ENCODE measurements around the gene CXCR1. TPM values are rescaled to one million over a fixed set of nuclear protein-coding genes. Genes with fewer than 3 reads are reported as not detected.

The CXCR1 gene
- total and polyA plus RNA-seq, 2 donors (not counting 1 experiment from before 2014, with no cell fraction given) = 0.04 TPM; not detected in 1

Other genes with a start within 250 kb of the CXCR1 start
- 0.53 and 0.86 TPM in 2 replicates for gene TNS1, start 164.0 kb downstream of the CXCR1 start, total RNA-seq
- 0.10 and 0.20 TPM in 2 replicates for gene TNS1, start 164.0 kb downstream of the CXCR1 start, polyA plus RNA-seq
- not detected in 2 replicates for gene RUFY4, start 97.7 kb downstream of the CXCR1 start, total RNA-seq
- 0.17 and 0.34 TPM in 2 replicates for gene RUFY4, start 97.7 kb downstream of the CXCR1 start, polyA plus RNA-seq
- not detected in 2 replicates for gene CXCR2, start 40.9 kb downstream of the CXCR1 start, total RNA-seq
- 0.03 and 0.06 TPM in 2 replicates for gene CXCR2, start 40.9 kb downstream of the CXCR1 start, polyA plus RNA-seq
- gene ARPC2, start 50.2 kb upstream of the CXCR1 start, total RNA-seq = 343 and 352 TPM in 2 replicates
- gene ARPC2, start 50.2 kb upstream of the CXCR1 start, polyA plus RNA-seq = 309 and 314 TPM in 2 replicates
- gene GPBAR1, start 94.1 kb upstream of the CXCR1 start, total RNA-seq = 0.81 and 1.5 TPM in 2 replicates
- gene GPBAR1, start 94.1 kb upstream of the CXCR1 start, polyA plus RNA-seq = 0.66 and 1.2 TPM in 2 replicates
- gene AAMP, start 103.2 kb upstream of the CXCR1 start, total RNA-seq = 62.7 and 65.7 TPM in 2 replicates
- gene AAMP, start 103.2 kb upstream of the CXCR1 start, polyA plus RNA-seq = 56.4 and 86.9 TPM in 2 replicates
- gene PNKD, start 103.6 kb upstream of the CXCR1 start, total RNA-seq = 29.7 and 30.7 TPM in 2 replicates
- 37.9 and 55.8 TPM in 2 replicates for gene PNKD, start 103.6 kb upstream of the CXCR1 start, polyA plus RNA-seq
- gene TMBIM1, start 125.5 kb upstream of the CXCR1 start, total RNA-seq = 128 and 137 TPM in 2 replicates
- 68.7 and 72.5 TPM in 2 replicates for gene TMBIM1, start 125.5 kb upstream of the CXCR1 start, polyA plus RNA-seq
- gene CATIP, start 189.9 kb upstream of the CXCR1 start, total RNA-seq = not detected in 2 replicates
- gene CATIP, start 189.9 kb upstream of the CXCR1 start, polyA plus RNA-seq = not detected in 2 replicates
- gene SLC11A1, start 215.3 kb upstream of the CXCR1 start, total RNA-seq = 6.5 and 7.0 TPM in 2 replicates
- gene SLC11A1, start 215.3 kb upstream of the CXCR1 start, polyA plus RNA-seq = 25.1 and 65.3 TPM in 2 replicates
- 204 and 207 TPM in 2 replicates for gene CTDSP1, start 232.9 kb upstream of the CXCR1 start, total RNA-seq
- 68.1 and 99.8 TPM in 2 replicates for gene CTDSP1, start 232.9 kb upstream of the CXCR1 start, polyA plus RNA-seq